ENCODE data around the gene SULT1A2.
A peak's percentile ranks its signal among the peaks of the same experiment; 100 is the strongest.
"Not testable (repeated sequence)": the region's sequence is repeated elsewhere in the genome, so short reads cannot be mapped to it uniquely, and the experiment has no call there.

SULT1A2 gene

DNA sequence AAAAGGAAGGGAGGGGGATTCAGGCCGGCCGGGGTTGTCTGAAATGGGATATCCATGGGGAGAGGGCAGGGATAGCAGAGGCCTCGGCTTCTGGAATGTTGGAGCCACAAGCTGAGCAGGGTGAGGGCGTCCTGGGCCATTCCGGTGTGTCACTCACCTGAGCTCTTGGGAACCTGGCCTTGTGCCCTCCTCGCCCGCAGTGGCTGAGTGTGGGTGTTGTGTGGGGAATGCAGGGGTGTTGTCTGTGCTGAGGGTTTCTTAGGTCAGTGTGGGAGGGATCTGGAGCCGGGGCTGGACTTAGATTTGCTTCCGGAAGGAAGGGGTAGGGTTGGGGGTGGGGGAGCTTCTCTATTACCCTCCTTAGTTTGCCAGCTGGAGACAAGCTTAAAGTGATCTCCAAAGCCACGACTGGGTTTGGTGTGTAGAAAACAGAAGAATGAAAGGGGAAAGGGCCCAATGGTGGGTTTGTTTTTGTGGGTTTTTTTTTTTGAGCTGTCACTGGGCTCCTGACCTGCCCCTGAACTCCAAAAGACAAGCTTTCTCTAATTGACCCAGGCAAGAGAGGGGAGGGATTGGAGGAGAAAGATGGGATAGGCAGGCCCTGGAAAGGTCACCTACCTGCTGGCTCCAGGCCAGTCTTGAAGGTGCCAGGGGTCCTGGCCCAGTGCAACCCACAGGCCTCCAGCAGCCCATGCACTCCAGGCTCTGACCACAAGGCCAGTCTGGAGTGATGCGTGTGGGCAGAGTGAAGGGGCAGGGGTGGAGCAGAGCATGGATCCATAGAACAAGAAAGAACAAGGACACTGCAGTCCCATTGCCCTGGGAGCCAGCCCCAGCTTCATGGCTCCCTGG lies at the start of gene SULT1A2:
SULT1A2 (minus strand) TSS at position 211 of the 852 bp plus-strand sequence. CDS start 1,120 bp downstream, outside the sequence.
- no peak for DNase-seq

DNA sequence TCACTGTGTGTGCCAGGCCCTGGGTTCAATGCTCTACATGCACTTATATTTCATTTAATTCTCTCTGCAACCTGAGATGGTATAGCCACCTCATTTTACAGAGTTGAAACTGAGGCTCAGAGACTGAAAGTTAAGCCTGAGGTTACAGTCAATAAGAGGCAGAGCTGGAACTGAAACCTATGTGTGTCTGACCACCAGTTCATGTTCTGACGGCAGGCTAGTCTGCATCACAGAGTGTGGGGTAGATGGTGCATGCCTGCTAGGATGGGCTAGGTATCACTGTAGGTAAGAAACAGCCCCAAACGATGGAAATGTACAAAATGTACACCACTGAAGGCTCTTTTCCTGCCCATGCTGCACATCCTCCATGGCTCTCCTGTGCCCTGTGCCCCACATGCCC lies 43.1 kb upstream of the SULT1A2 start:
- not testable (repeated sequence) for DNase-seq

DNA sequence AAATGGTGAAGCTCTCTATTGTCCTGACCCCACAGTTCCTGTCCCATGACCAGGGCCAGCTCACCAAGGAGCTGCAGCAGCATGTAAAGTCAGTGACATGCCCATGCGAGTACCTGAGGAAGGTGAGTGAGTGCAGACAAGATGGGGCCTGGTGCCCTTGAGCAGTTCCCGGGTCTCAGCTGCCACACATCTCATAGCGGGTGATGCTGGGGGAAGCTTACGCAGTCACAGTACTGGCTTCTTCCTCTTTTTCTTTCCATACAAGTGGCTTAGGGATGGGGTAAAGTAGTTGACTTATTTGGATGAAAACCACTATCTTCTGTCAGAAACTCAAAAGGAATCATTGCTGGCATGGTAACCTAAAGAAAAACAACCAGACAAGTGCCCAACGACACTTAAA lies 41.5 kb upstream of the SULT1A2 start:
- not testable (repeated sequence) for DNase-seq

DNA sequence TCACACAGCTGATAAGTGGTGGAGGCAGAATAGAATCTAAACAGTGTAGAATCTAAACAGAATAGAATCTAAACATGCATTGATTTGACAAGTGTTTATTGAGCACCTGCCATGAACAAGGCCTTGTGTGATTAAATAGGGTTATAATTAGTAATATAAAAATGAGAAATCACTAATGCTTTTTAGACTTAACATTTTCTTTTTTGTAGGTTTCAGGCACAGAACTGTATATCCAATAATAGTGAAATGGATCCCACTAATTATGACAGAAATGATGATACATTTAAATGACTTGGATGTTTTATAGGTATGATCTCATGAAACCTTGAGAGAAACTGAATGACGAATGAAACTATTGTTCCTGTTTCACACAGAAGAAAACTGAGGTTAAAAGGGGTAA lies 40.9 kb upstream of the SULT1A2 start, which contains the start of gene NPIPB8:
NPIPB8 (plus strand) TSS at position 301 of the 400 bp plus-strand sequence. CDS start 296 bp downstream, outside the sequence.
- DNase-seq = not testable (repeated sequence)

DNA sequence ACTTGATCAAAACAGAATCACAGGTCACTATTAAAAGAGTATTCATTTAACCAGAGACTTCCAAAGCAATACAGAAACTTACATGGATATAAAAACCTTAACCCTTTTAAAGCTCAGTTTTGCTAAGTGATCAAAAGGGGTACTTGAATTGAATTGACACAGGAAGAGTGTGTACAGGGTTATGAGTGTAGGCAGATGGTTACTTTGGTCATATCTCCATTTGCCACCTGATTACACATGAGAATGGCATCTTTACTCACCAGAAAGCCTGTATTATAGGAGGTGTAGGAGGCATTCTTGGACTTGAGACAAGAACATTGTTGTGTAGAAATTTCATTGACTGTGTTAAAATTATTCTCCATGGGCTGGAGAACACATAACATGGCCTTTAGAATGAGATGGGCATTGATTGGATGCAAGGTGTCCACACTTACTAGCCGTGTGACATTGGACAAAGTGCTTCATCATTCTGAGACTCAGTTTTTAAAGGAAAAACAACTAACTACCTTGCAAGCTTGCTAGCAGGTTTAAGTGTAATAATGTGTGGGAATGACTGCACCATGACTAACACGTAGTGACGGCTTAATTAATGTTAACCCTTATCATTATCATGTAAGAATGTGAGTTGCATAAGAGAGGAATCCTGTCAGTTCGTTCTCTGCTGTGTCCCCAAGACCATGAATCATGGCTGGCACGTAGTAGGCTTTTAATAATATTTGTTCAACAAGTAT lies 39.4 kb upstream of the SULT1A2 start:
- not testable (repeated sequence) for DNase-seq

DNA sequence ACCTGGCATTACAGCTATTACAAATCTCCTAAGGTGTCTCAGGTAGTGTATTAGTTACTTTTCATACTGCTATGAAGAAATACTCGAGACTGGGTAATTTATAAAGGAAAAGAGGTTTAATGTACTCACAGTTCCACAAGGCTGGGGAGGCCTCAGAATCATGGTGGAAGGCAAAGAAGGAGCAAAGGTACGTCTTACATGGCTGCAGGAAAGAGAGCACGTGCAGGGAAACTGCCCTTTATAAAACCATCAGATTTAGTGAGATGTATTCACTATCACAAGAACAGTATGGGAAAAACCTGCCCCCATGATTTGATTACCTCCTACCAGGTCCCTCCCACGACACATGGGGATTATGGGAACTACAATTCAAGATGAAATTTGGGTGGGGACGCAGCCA lies 34.1 kb upstream of the SULT1A2 start:
- DNase-seq = not testable (repeated sequence)

DNA sequence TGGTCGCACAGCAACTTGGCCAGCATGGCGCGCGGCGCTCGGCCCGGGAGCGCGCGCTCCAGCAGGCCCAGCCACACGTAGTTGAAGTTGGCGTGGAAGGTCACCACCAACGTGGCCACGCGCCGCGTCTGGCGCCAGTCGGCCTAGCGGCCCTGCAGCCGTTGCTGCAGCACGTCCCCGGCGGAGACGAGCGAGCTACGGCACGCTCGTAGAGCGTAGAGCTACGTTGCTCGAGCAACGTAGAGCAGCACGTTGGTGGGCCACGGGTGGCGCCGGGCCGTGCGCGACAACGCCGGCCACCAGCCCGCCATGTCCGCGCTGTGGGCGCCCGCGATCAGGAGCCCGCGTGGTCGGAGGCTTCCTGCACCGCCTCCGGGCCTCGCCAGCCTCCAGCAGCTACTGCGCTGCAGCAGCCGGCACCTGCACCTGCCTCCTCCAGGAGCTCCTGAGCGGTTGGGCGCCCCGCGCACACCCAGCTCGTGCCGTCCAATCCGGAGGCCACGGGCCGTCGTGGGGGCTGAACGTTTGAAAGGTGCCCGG lies 26.4 kb upstream of the SULT1A2 start:
- peak; percentile 72 for DNase-seq

DNA sequence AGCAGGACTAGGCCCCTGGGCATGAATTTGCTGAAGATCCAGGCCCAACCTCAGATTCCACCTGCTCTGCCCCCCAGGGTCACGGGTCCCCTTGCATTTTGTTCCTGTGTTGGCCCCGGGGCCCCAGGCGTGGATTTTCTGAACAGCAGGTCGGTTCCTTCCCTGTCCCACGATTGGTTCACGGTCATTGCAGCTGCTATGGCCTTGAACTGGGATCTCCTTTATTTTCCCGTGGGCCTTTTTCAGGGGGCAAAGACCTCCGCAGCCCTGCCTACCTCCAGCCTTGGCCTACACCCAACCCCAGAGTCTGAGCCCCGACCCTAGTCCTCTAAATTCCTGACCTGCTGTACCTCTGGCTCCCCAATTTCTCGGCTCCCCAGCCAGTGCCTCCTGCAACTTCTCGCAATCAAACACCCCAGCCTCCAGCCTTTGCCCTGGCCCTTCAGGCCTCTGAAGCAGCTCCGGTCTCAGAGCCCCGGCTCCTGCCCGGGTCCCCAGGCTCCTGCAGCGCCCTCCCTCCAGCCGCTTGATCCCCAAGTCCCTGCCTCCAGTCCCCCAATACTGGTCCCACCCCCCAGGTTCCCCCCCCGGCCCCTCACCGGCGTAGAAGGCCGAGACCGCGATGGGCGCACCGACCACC lies 25.8 kb upstream of the SULT1A2 start:
- not testable (repeated sequence) for DNase-seq

DNA sequence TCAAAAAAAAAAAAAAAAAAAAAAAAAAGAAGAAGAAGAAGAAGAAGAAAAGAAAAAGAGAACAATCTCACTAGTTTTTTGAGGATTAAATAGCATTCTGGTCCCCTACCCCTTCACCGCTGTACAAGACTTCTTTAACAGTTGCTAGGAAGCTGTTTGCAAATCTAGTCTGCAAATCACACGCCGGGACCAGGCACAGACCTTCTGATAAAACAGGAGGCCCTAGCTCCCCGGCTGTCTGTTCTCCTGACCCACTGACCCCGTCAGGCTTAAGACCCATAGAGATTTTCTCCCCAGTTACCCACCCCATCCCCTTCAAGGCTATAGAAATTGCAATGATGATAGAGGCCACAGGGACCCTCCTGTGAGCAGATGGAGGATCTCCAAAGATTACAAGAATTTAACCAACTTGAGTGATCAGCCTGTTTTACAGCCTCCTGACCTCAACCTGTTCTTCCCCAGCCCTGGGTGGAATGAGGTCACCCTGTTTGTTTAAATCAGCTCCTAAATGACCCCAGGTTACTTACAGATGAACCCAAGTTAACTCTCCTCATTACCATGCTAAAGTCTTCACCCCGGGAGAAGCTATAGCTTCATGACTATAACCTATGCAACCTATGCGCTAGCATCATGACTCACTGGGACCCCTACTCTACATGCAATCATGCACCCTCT lies 24.8 kb upstream of the SULT1A2 start:
- no peak for DNase-seq

DNA sequence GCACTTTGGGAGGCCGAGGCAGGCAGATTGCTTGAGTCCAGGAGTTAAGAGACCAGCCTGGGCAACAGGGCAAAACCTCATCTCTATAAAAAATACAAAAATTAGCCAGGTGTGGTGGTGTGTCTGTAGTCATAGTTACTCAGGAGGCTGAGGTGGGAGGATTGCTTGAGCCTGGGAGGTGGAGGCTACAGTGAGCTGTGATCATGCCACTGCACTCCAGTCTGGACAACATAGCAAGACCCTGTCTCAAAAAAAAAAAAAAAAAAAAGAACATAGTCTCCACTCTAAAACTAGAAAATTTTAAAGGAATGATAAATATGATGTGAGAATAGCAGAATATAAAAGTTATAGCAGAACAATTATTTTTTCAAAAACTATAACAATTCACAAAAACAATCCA lies 23.5 kb upstream of the SULT1A2 start:
- DNase-seq = not testable (repeated sequence)

DNA sequence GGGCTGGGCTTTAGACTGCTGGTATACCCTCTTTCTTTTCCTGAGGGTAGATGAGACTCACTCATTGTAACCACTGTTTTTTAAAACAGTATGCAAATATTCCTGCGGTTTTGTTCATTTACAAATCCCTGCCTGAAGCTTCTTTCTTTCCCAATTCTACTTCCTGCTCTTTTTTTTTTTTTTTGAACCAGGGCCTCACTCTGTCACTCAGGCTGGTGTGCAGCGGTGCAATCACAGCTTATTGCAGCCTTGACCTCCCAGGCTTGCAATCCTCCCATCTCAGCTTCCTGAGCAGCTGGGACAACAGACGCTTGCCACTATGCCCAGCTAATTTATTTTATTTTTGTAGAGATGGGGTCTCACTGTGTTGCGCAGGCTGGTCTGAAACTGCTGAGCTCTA lies 21.0 kb upstream of the SULT1A2 start:
- no peak for DNase-seq

DNA sequence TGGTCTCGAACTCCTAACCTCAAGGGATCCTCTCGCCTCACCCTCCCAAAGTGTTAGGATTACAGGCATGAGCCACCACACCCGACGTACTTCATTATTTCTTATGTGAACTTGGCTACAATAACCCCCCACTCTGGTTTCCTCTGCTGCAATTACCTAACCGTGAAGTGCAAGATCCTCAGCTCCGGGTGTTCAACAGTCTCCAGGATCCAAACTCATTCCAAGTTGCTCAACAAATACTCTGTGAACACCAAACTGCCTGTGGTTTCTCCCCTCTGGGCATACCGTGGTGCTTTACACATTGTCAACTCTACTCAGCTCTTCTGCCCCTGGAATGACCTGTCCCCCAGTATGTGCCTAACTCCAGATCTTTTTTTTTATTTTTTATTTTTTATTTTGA lies 19.8 kb upstream of the SULT1A2 start:
- DNase-seq = no peak

DNA sequence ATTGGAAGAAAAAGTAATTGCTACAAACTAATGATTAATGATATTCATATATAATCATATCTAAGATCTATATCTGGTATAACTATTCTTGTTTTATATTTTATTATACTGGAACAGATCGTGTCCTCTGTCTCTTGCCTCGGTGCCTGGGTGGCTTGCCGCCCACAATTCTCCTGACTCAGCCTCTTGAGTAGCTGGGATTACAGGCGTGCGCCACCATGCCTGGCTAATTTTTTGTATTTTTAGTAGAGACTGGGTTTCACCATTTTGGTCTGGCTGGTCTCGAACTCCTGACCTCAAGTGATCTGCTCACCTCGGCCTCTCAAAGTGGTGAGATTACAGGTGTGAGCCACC lies 19.4 kb upstream of the SULT1A2 start:
- DNase-seq = not testable (repeated sequence)

DNA sequence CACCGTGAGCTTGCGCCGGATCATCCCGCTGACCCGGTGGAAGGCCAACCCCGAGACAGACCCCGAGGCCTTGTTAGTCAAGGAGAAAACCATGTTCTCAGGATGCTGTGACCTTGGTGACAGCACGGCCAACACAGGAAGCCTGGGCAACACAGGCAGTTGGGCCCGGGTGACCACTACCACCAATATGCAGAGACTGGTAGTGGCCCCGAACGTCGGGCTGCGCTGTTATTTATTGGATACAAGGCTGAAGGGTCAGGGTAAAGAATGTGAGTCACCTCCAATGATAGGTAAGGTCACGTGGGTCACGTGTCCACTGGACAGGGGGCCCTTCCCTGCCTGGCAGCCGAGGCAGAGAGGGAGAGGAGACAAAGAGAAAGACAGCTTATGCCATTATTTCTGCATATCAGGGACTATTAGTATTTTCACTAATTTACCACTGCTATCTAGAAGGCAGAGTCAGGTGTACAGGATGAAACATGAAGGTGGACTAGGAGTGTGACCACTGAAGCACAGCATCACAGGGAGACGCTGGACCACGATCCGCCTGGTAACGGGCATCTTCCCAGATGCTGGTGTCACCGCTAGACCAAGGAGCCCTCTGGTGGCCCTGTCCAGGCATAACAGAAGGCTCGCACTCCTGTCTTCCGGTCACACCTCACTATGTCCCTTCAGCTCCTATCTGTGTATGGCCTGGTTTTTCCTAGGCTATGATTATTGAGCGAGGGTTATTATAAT lies 18.8 kb upstream of the SULT1A2 start:
- not testable (repeated sequence) for DNase-seq

DNA sequence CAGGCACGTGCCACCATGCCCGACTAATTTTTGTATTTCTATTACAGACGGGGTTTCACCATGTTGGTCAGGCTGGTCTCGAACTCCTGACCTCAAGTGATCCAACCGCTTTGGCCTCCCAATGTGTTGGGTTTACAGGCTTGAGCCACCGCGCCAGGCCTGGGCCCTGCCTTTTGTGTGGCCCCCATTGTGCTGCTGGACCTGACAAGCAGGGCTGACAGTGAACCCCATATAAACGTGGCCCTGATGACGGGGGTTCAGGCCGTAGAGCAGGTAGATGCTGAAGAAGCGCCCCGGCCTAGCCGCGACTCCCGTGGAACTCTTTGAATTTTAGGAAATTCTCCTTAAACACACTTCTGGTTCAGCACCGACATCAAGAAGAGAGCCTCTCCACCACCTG lies 17.7 kb upstream of the SULT1A2 start:
- not testable (repeated sequence) for DNase-seq

DNA sequence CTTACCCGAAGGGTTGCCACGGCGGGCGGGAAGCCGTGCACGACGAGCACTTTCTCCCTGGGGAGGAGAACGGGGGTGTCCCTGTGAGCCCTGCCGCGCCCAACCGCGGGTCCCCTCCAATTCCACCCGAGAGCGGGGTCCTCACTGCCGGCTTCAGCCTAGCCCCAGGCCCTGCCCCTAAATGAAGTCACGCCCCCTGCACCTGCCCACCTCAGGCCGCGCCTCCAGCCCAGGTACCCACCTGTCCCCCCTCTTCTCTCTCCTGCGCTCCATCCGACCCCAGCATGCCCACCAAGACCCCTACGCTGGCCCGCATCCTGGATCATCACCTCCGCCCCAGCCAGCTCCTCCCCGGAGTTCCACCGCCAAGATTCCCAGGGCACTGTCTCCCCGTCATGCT lies 17.1 kb upstream of the SULT1A2 start:
- DNase-seq = not testable (repeated sequence)

DNA sequence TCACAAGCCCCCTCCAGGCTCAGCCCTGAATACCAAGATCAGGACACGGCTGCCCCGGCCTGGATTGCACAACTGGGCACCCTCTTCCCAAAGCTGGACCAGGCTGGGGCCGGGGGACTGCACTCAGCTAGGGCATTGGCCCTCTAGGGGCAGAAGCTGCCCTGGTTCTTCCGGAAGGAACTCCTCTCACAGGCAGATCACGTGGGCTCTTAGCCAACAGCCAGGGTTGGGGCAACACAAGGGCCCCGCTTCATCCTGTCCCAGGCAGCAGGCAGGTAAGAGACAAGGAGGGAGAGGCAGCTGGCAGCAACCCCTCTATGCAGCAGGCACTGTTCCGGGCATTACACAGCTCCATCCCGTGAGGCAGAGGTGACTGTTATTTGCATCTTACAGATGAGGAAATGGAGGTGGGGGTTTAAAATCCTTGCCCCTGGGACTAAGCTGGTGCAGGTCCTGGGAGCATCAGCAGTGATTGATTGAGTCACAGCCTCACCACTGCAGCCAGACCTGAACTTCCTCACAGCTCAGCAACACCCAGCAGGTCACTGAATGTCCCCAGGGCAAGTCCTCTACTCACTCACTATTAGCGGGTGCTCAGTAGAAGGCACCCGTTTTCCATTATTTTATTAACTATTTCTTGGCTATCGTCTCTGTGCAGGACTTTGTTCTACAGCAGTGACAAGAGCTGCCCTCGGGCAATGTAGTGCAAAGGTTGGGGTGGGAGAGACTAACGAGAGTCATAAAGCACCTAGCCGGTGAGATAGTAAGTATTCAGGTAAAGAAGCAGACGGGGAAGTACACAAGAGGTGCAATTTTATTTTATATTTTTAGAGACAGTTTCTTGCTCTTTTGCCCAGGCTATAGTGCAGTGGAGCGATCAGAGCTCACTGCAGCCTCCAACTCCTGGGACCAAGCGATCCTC lies 15.8 kb upstream of the SULT1A2 start:
- not testable (repeated sequence) for DNase-seq

DNA sequence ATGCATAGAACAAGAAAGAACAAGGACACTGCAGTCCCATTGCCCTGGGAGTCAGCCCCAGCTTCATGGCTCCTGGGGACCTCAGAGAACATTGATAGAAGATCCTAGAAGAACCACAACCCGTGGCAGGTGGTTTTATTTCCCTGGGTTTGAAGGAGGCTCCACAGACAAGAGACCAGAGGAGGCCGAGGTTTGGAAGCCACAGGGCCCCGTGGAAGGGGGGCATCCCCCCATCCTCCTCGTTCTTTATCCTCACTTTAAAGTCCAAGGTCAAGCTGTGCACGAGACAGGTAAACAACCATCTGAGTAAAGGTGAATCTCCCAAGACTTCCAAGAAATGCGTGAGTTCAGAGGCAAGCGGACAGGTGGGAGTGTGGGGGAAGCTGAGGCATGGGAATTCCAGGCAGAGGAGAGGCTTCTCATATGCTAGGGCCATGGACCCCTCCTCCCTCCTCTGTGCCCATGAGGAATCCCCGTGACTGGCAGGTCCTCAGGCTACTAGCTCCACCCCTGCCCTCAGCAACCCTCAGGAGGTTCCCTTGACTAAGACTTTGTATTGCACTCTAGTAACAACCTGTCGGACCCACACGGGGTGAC lies 13.8 kb upstream of the SULT1A2 start:
- DNase-seq = no peak

DNA sequence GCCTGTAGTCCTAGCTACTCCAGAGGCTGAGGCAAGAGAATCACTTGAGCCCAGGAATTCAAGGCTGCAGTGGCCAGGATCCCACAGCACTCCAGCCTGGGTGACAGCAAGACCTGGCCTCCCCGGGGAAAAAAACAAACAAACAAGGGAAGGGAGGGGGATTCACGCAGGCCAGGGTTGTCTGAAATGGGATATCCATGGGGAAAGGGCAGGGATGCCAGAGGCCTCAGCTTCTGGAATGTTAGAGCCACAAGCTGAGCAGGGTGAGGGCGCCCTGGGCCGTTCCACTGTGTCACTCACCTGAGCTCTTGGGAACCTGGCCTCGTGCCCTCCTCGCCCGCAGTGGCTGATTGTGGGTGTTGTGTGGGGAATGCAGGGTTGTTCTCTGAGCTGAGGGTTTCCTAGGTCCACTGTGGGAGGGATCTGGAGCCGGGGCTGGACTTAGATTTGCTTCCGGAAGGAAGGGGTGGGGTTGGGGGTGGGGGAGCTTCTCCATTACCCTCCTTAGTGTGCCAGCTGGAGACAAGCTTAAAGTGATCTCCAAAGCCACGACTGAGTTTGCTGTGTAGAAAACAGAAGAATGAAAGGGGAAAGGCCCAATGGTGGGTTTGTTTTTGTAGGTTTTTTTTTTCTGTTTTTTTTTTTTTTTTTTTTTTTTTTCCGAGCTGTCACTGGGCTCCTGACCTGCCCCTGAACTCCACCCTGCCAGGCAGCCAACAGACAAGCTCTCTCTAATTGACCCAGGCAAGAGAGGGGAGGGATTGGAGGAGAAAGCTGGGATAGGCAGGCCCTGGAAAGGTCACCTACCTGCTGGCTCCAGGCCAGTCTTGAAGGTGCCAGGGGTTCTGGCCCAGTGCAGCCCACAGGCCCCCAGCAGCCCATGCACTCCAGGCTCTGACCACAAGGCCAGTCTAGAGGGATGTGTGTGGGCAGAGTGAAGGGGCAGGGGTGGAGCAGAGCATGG lies 13.1 kb upstream of the SULT1A2 start, which contains the start of gene SULT1A1:
SULT1A1 (minus strand) TSS at position 414 of the 964 bp plus-strand sequence. CDS start 1,189 bp downstream, outside the sequence.
- DNase-seq = no peak

Data from stimulated activated CD4-positive, alpha-beta T cell treated with anti-CD3 and anti-CD28 coated beads, Interleukin-1b, Interleukin-23, amount 100 ng/mL, for 48 hours (primary cell).